Breast epithelium (tissue), 4 donors: ENCODE measurements around the gene TMEM271. TPM values are rescaled to one million over a fixed set of nuclear protein-coding genes. Genes with fewer than 3 reads are reported as not detected.

Experiments
- DNase-seq, 2 donors: peaks; one replicate each; pipeline ENCODE4 v3.0.0-alpha.2; 2019; ENCODE audit warnings: low spot score in 2 of 2
- H3K27ac ChIP-seq, 2 donors: fragments of 200-600 bp; sonication (generic) in 1 of 2; one replicate each; pipeline ENCODE4 v1.5.1; 2016 to 2019; ENCODE audit warnings: mild to moderate bottlenecking in 1 of 2
- H3K27me3 ChIP-seq, 2 donors: fragments of 200-600 bp; sonication (generic) in 1 of 2; one replicate each; pipeline versions ENCODE4 v1.5.1 to v1.6.0; 2017 to 2019; ENCODE audit warnings: control low read depth in 1 of 2, mild to moderate bottlenecking in 1 of 2
- H3K36me3 ChIP-seq: fragments of 200-600 bp; one replicate; pipeline ENCODE4 v1.5.1; 2019
- H3K4me1 ChIP-seq, 2 donors: fragments of 200-600 bp; sonication (generic); one replicate each; pipeline ENCODE4 v1.5.1; 2016 to 2019; ENCODE audit warnings: control low read depth in 1 of 2
- H3K4me3 ChIP-seq, 3 donors: fragments of 200-600 bp; sonication (generic); 1 replicate in 2 of 3; 2 replicates in 1 of 3; pipeline ENCODE4 v1.5.1; 2016 to 2019; ENCODE audit warnings: mild to moderate bottlenecking in 3 of 3, moderate library complexity in 2 of 3
- H3K9me3 ChIP-seq, 2 donors: fragments of 200-600 bp; sonication (generic) in 1 of 2; one replicate each; pipeline ENCODE4 v1.5.1; 2016 to 2019; ENCODE audit warnings: control low read depth in 1 of 2
- CTCF ChIP-seq, 3 donors: fragments of 450-650 bp; IDR thresholded peaks; one replicate each; pipeline ENCODE4 v1.5.1; 2016 to 2017; ENCODE audit warnings: antibody characterized with exemption in 3 of 3, mild to moderate bottlenecking in 3 of 3, moderate library complexity in 3 of 3
- POLR2A ChIP-seq: fragments of 450-650 bp; IDR thresholded peaks from one replicate; pipeline ENCODE4 v1.6.1; 2016; ENCODE audit warnings: antibody characterized with exemption, mild to moderate bottlenecking, moderate library complexity
- POLR2AphosphoS5 ChIP-seq, 3 donors: sonication (generic); formaldehyde crosslinking; IDR thresholded peaks; one replicate each; pipeline ENCODE4 v1.6.1; 2017; ENCODE audit warnings: antibody characterized with exemption in 3 of 3
- intact Hi-C: fragments of 100-400 bp; cut with DNase I; formaldehyde crosslinking; loops from one replicate; pipeline ENCODE4 v1.15.1; 2023; ENCODE audit warnings: low total_unique reads
- total RNA-seq, 3 donors: library from RNA; depleted of rRNA; stranded (reverse); fragments of >200 nt; gene quantifications; one replicate each; pipeline ENCODE4 v1.1.0, GENCODE V29; 2016

TMEM271 gene
- total RNA-seq, 3 donors from 2014 or later: not detected

- TF ChIP-seq POLR2AphosphoS5 (IDR thresholded peaks at IDR 0.05) (no peak), CTCF (IDR thresholded peaks at IDR 0.05) (no peak), POLR2A (no peak)
- intact Hi-C loops: no loop called here
- DNase-seq: no peak
Measured at GRCh38 chr4:545612-546011, 30.5 kb downstream of the TMEM271 start.

GRCh38 chr4:544386-545105, 31.5 kb downstream of the TMEM271 start:
- no peak for DNase-seq
- Histone ChIP-seq H3K27ac (no peak overlapping the region), H3K27me3 (peaks cover 0 to 9% of the 10 kb centered on the region in 2 donors), H3K9me3 (no peaks in the 10 kb centered on the region), H3K4me1 (no peaks in the 10 kb centered on the region), H3K4me3 (no peak overlapping the region), H3K36me3 (no peaks in the 10 kb centered on the region)
- TF ChIP-seq CTCF (IDR thresholded peaks at IDR 0.05) (no peak), POLR2A (no peak), POLR2AphosphoS5 (IDR thresholded peaks at IDR 0.05) (no peak)
- intact Hi-C loops: no loop called here

More at GRCh38 chr4:545612-546011, 30.5 kb downstream of the TMEM271 start:
- Histone ChIP-seq H3K4me3 (no peak overlapping the region), H3K27me3 (peaks cover 0 to 9% of the 10 kb centered on the region in 2 donors), H3K36me3 (no peaks in the 10 kb centered on the region), H3K9me3 (no peaks in the 10 kb centered on the region), H3K27ac (no peak overlapping the region), H3K4me1 (no peaks in the 10 kb centered on the region)

- H3K27ac ChIP-seq: no peak overlapping the region
- H3K4me3 ChIP-seq: no peak overlapping the region
- no peak for DNase-seq
- peaks cover 5% of the 10 kb centered on the region for H3K36me3 ChIP-seq
- intact Hi-C loops: no loop called here
- H3K9me3 ChIP-seq: no peaks in the 10 kb centered on the region
- TF ChIP-seq POLR2AphosphoS5 (IDR thresholded peaks at IDR 0.05) (no peak), CTCF (IDR thresholded peaks at IDR 0.05) (no peak), POLR2A (no peak)
- H3K27me3 ChIP-seq: no peaks in the 10 kb centered on the region
- no peaks in the 10 kb centered on the region for H3K4me1 ChIP-seq
Measured at GRCh38 chr4:541271-541670, 34.8 kb downstream of the TMEM271 start.

GRCh38 chr4:538542-539142, 37.5 kb downstream of the TMEM271 start:
- Histone ChIP-seq H3K4me3 (no peak overlapping the region), H3K4me1 (no peaks in the 10 kb centered on the region), H3K27me3 (no peaks in the 10 kb centered on the region), H3K36me3 (peaks cover 8% of the 10 kb centered on the region), H3K27ac (no peak overlapping the region), H3K9me3 (no peaks in the 10 kb centered on the region)
- TF ChIP-seq POLR2A: no peak
- TF ChIP-seq CTCF (IDR thresholded peaks at IDR 0.05): no peak
- no peak for TF ChIP-seq POLR2AphosphoS5 (IDR thresholded peaks at IDR 0.05)
- peak in 1 of 2 donors; percentile 1 for DNase-seq
- intact Hi-C loops: no loop called here
